NCI-H187 (cell line): ENCODE results near the gene ODF4.
"Not testable (repeated sequence)": the region's sequence is repeated elsewhere in the genome, so short reads cannot be mapped to it uniquely, and the experiment has no call there.

Experiments
- DNase-seq, 2 experiments: peaks; one replicate each; lab custom pipeline; 2025; lab: John Stamatoyannopoulos, UW

Gene ODF4

DNA sequence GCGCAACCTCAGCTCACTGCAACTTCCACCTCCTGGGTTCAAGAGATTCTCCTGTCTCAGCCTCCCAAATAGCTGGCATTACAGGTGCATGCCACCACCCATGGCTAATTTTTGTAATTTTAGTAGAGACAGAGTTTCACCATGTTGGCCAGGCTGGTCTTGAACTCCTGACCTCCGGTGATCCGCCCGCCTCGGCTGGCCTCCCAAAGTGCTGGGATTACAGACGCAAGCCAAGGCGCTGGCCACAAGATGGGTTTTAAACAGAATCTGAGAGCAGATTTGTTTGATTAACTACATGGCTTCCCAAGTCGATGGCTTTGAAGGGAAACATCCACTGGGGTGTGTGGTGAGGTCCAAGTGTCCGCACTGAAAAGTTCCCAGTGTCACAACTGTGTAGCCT lies 54.9 kb downstream of the ODF4 start:
- DNase-seq: not testable (repeated sequence)
